Neuronal stem cell (in vitro differentiated cells): ENCODE data around the gene CCDC127.
"Not testable (repeated sequence)": the region's sequence is repeated elsewhere in the genome, so short reads cannot be mapped to it uniquely, and the experiment has no call there.

Experiments
- DNase-seq: peaks from one replicate; pipeline ENCODE4 v3.0.0-alpha.2; 2013; ENCODE audit warnings: low spot score
- H2AFZ ChIP-seq: one replicate; pipeline ENCODE4 v1.6.1; 2013; ENCODE audit warnings: mild to moderate bottlenecking, low read length, inconsistent platforms
- H2AK5ac ChIP-seq: 2 replicates; pipeline ENCODE4 v1.6.1; 2013; ENCODE audit warnings: low read depth, mild to moderate bottlenecking, inconsistent platforms, low read length, moderate library complexity, mixed read lengths
- H2BK120ac ChIP-seq: 2 replicates; pipeline ENCODE4 v1.6.1; 2013; ENCODE audit warnings: low read depth, mild to moderate bottlenecking, inconsistent platforms, low read length, moderate library complexity, mixed read lengths
- H2BK12ac ChIP-seq: one replicate; pipeline ENCODE4 v1.6.1; 2013; ENCODE audit warnings: low read length, inconsistent platforms
- H2BK15ac ChIP-seq: 2 replicates; pipeline ENCODE4 v1.6.1; 2013; ENCODE audit warnings: mild to moderate bottlenecking, low read length, inconsistent platforms, mixed read lengths
- H2BK5ac ChIP-seq: one replicate; pipeline ENCODE4 v1.6.1; 2013; ENCODE audit warnings: inconsistent platforms, mild to moderate bottlenecking, low read length, moderate library complexity
- H3K14ac ChIP-seq: one replicate; pipeline ENCODE4 v1.6.1; 2013; ENCODE audit warnings: low read length, inconsistent platforms
- H3K18ac ChIP-seq: 2 replicates; pipeline ENCODE4 v1.6.1; 2013; ENCODE audit warnings: low read length, inconsistent platforms
- H3K23ac ChIP-seq: 2 replicates; pipeline ENCODE4 v1.6.1; 2013; ENCODE audit warnings: low read depth, mild to moderate bottlenecking, mixed read lengths, low read length, inconsistent platforms; ENCODE audit not compliant: poor library complexity
- H3K27ac ChIP-seq: replicated peaks from 3 replicates; pipeline ENCODE4 v1.5.1; 2013; ENCODE audit warnings: low read length, inconsistent platforms
- H3K27me3 ChIP-seq, 3 experiments: 2 replicates each; pipeline ENCODE4 v1.6.1; 2013; ENCODE audit warnings: low read length in 3 of 3, mild to moderate bottlenecking in 2 of 3, inconsistent platforms in 1 of 3, low read depth in 1 of 3, mixed read lengths in 1 of 3, moderate library complexity in 1 of 3; ENCODE audit not compliant: control insufficient read depth in 3 of 3, insufficient read depth in 3 of 3
- H3K36me3 ChIP-seq, 2 donors: replicated peaks in 1 of 2; 2 replicates each; pipeline ENCODE4 v1.6.1; 2013; ENCODE audit warnings: low read length in 2 of 2; ENCODE audit not compliant: control insufficient read depth in 2 of 2, insufficient read depth in 2 of 2
- H3K4ac ChIP-seq: 2 replicates; pipeline ENCODE4 v1.6.1; 2013; ENCODE audit warnings: inconsistent platforms, mild to moderate bottlenecking, low read length, moderate library complexity
- H3K4me1 ChIP-seq, 2 donors: 1 replicate in 1 of 2; 2 replicates in 1 of 2; pipeline ENCODE4 v1.6.1; 2013; ENCODE audit warnings: low read length in 2 of 2, low read depth in 1 of 2; ENCODE audit not compliant: control insufficient read depth in 2 of 2, insufficient read depth in 1 of 2
- H3K4me2 ChIP-seq: one replicate; pipeline ENCODE4 v1.6.1; 2013; ENCODE audit warnings: mild to moderate bottlenecking, low read length, inconsistent platforms; ENCODE audit not compliant: insufficient read depth, poor library complexity, severe bottlenecking
- H3K4me3 ChIP-seq, 2 donors: 2 replicates each; pipeline ENCODE4 v1.5.1; 2013; ENCODE audit warnings: low read length in 2 of 2, mild to moderate bottlenecking in 2 of 2, inconsistent platforms in 1 of 2, moderate library complexity in 1 of 2
- H3K79me1 ChIP-seq: one replicate; pipeline ENCODE4 v1.6.1; 2013; ENCODE audit warnings: low read depth, mild to moderate bottlenecking, inconsistent platforms, low read length, moderate library complexity
- H3K9ac ChIP-seq: one replicate; pipeline ENCODE4 v1.6.1; 2013; ENCODE audit warnings: mild to moderate bottlenecking, low read depth, low read length, inconsistent platforms; ENCODE audit not compliant: poor library complexity
- H3K9me3 ChIP-seq, 2 donors: replicated peaks in 1 of 2; 2 replicates each; pipeline versions ENCODE3 to v1.6.1; 2013; ENCODE audit warnings: low read length in 2 of 2, mild to moderate bottlenecking in 2 of 2, inconsistent platforms in 1 of 2, low read depth in 1 of 2, mixed read lengths in 1 of 2, moderate library complexity in 1 of 2; ENCODE audit not compliant: control insufficient read depth in 2 of 2, insufficient read depth in 1 of 2
- H4K8ac ChIP-seq: one replicate; pipeline ENCODE4 v1.6.1; 2013; ENCODE audit warnings: low read depth, mild to moderate bottlenecking, inconsistent platforms, low read length, moderate library complexity
- H4K91ac ChIP-seq: one replicate; pipeline ENCODE4 v1.6.1; 2013; ENCODE audit warnings: low read length, low read depth, mild to moderate bottlenecking, inconsistent platforms; ENCODE audit not compliant: poor library complexity
- WGBS, 2 donors: extraction: QIAGEN DNeasy Blood & Tissue Kit; methylation state at CpG; one replicate each; pipeline ENCODE4 v1.1.7; 2013; ENCODE audit warnings: missing lambda C conversion rate in 2 of 2, mixed read lengths in 1 of 2; ENCODE audit not compliant: insufficient read length in 2 of 2, insufficient replicate concordance in 1 of 2; ENCODE audit errors: extremely low coverage in 2 of 2; 5-methylcytosine and 5-hydroxymethylcytosine counted together

Gene CCDC127

DNA sequence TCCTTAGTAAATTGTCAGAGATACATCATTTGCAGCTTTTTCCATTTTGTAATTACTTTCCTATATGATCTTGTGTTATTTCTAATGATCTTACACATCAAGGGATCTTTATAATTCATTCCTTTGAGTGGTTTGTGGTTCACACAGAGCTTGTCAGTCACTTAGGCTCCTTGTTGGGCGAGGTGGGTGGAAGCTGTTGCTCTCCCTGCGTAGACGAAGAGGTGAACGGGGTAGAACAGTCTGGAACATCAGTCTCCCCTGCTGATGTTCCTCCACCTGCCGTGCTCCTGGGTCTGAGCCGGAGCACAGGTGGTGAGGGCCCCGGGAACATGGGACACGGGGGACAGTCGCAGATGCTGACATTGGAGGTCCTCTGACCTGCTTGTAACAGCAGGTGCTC lies 17.6 kb upstream of the CCDC127 start:
- no CpG with 5 or more reads among the region's 9 CpGs for WGBS, 2 donors
- H2AFZ ChIP-seq, H3K9me3 ChIP-seq, H3K79me1 ChIP-seq, H3K4me1 ChIP-seq, H4K8ac ChIP-seq, H2BK120ac ChIP-seq, H3K4me2 ChIP-seq, H3K27ac ChIP-seq, H3K9ac ChIP-seq, H3K27me3 ChIP-seq, H4K91ac ChIP-seq, H3K4ac ChIP-seq, H3K4me3 ChIP-seq, H3K23ac ChIP-seq, H2BK5ac ChIP-seq, H3K14ac ChIP-seq, H3K18ac ChIP-seq, H2AK5ac ChIP-seq, H2BK12ac ChIP-seq, H2BK15ac ChIP-seq, DNase-seq: not testable (repeated sequence)
- peaks cover 32 to 89% of the 10 kb centered on the region in 2 donors for H3K36me3 ChIP-seq

DNA sequence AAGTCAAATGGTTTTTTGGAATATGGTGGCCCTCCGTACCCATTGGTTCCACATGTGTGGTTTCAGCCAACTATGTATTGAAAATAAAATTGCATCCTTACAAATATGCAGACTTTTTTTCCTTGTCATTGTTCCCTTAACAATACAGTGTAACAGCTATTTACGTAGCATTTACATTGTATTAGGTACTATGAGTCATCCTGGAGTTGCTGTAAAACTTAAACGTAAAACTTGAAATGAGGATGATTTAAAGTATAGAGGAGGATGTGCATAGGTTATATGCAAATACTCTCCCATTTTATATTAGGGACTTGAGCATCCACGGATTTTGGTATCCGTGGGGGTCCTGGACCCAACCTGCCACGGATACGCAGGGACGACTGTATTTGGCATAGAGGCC lies 16.5 kb upstream of the CCDC127 start:
- H2BK5ac ChIP-seq, result no peak overlapping the region
- no peak overlapping the region for H3K18ac ChIP-seq
- no peaks in the 10 kb centered on the region for H3K79me1 ChIP-seq
- no peaks in the 10 kb centered on the region for H3K9me3 ChIP-seq
- no peak overlapping the region for H2AK5ac ChIP-seq
- DNase-seq, result no peak
- no CpG with 5 or more reads among the region's 8 CpGs for WGBS, 2 donors
- H3K4me2 ChIP-seq, result no peak overlapping the region
- H3K23ac ChIP-seq, result no peak overlapping the region
- no peak overlapping the region for H3K4me3 ChIP-seq
- H3K4ac ChIP-seq, result no peak overlapping the region
- H3K36me3 ChIP-seq, result peaks cover 33 to 89% of the 10 kb centered on the region in 2 donors
- no peak overlapping the region for H3K27ac ChIP-seq
- no peak overlapping the region for H2AFZ ChIP-seq
- no peaks in the 10 kb centered on the region for H3K27me3 ChIP-seq
- no peak overlapping the region for H2BK12ac ChIP-seq
- no peak overlapping the region for H2BK120ac ChIP-seq
- no peak overlapping the region for H4K8ac ChIP-seq
- no peak overlapping the region for H2BK15ac ChIP-seq
- H4K91ac ChIP-seq, result no peak overlapping the region
- H3K9ac ChIP-seq, result no peak overlapping the region
- H3K4me1 ChIP-seq, result no peaks in the 10 kb centered on the region
- no peak overlapping the region for H3K14ac ChIP-seq

DNA sequence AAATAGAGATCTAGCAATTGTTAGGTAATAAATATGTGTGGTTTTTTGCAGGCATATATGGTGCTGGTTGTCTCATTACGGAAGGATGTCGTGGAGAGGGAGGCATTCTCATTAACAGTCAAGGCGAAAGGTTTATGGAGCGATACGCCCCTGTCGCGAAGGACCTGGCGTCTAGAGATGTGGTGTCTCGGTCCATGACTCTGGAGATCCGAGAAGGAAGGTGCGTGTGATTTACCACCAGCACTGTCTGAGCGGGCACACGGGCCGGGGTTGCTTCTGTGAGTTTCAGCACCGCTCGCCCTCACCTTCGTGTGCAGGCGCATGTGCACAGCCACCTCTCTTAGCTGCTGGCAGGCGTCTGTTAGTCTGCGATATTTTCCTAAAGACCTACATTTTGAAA lies 15.5 kb upstream of the CCDC127 start:
- peaks cover 35 to 91% of the 10 kb centered on the region in 2 donors for H3K36me3 ChIP-seq
- not testable (repeated sequence) for H4K8ac ChIP-seq, H3K14ac ChIP-seq, H3K9ac ChIP-seq, H4K91ac ChIP-seq, DNase-seq, H3K23ac ChIP-seq, H2BK5ac ChIP-seq, H3K9me3 ChIP-seq, H3K4me2 ChIP-seq, H2AK5ac ChIP-seq, H3K4me1 ChIP-seq, H2AFZ ChIP-seq, H3K4me3 ChIP-seq, H2BK120ac ChIP-seq, H3K27ac ChIP-seq, H3K27me3 ChIP-seq, H2BK12ac ChIP-seq, H3K4ac ChIP-seq, H3K18ac ChIP-seq, H2BK15ac ChIP-seq, H3K79me1 ChIP-seq
- no CpG with 5 or more reads among the region's 20 CpGs for WGBS, 2 donors

DNA sequence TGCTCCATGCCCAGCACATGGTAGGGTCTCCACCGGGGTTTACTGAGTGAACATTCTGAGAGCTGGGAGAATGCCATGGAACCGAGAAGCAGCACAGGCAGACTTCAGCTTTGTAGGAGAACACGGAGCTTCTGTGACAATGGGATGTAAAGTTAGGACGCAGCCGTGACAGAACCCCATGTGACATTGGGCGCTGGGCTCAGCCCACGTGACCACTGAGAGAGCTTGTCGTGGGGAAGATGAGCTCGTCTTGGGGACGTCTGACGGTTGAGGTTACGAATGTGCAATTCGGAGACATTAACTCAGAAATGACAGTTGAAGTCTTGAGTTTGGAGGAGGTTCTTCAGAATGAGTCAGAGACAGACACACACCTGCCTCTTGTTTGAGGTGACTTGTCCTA lies 13.7 kb upstream of the CCDC127 start:
- H3K4me2 ChIP-seq, result no peak overlapping the region
- H3K27me3 ChIP-seq, result no peaks in the 10 kb centered on the region
- DNase-seq, result no peak
- H3K36me3 ChIP-seq, result peaks cover 38 to 92% of the 10 kb centered on the region in 2 donors
- H4K91ac ChIP-seq, result no peak overlapping the region
- no peak overlapping the region for H2BK12ac ChIP-seq
- H3K14ac ChIP-seq, result no peak overlapping the region
- no peaks in the 10 kb centered on the region for H3K79me1 ChIP-seq
- H3K18ac ChIP-seq, result no peak overlapping the region
- H2BK15ac ChIP-seq, result no peak overlapping the region
- no peaks in the 10 kb centered on the region for H3K9me3 ChIP-seq
- H3K4me3 ChIP-seq, result no peak overlapping the region
- no peaks in the 10 kb centered on the region for H3K4me1 ChIP-seq
- no peak overlapping the region for H3K9ac ChIP-seq
- H2AK5ac ChIP-seq, result no peak overlapping the region
- H3K27ac ChIP-seq, result no peak overlapping the region
- H2AFZ ChIP-seq, result no peak overlapping the region
- WGBS, 2 donors, result no CpG with 5 or more reads among the region's 13 CpGs
- no peak overlapping the region for H2BK120ac ChIP-seq
- no peak overlapping the region for H3K4ac ChIP-seq
- H4K8ac ChIP-seq, result no peak overlapping the region
- H2BK5ac ChIP-seq, result no peak overlapping the region
- no peak overlapping the region for H3K23ac ChIP-seq
